GM10266 (cell line): ENCODE results near the gene NTHL1.
A peak's percentile ranks its signal among the peaks of the same experiment; 100 is the strongest.

Experiments used
- DNase-seq: peaks from one replicate; pipeline ENCODE4 v3.0.0; 2012; ENCODE audit errors: extremely low spot score
- CTCF ChIP-seq: IDR thresholded peaks from 2 replicates; pipeline ENCODE4 v1.5.1; 2012; ENCODE audit warnings: mild to moderate bottlenecking, low read depth; ENCODE audit not compliant: control insufficient read depth, insufficient read depth; ENCODE audit errors: missing control alignments

NTHL1 gene

GRCh38 chr16:1991588-1991947 is 56.1 kb downstream of the NTHL1 start:
- no peak for DNase-seq
- no peak for TF ChIP-seq CTCF

- no peak for TF ChIP-seq CTCF
- DNase-seq = peak; percentile 74
Measured at GRCh38 chr16:1991135-1991551, 56.5 kb downstream of the NTHL1 start.

- DNase-seq = peak; percentile 68
- no peak for TF ChIP-seq CTCF
Measured at GRCh38 chr16:1990351-1991134, 57.1 kb downstream of the NTHL1 start.

GRCh38 chr16:1990101-1990350 is 57.6 kb downstream of the NTHL1 start:
- no peak for DNase-seq
- TF ChIP-seq CTCF = no peak
